ENCODE measurements around the gene DUOX2.

DNA sequence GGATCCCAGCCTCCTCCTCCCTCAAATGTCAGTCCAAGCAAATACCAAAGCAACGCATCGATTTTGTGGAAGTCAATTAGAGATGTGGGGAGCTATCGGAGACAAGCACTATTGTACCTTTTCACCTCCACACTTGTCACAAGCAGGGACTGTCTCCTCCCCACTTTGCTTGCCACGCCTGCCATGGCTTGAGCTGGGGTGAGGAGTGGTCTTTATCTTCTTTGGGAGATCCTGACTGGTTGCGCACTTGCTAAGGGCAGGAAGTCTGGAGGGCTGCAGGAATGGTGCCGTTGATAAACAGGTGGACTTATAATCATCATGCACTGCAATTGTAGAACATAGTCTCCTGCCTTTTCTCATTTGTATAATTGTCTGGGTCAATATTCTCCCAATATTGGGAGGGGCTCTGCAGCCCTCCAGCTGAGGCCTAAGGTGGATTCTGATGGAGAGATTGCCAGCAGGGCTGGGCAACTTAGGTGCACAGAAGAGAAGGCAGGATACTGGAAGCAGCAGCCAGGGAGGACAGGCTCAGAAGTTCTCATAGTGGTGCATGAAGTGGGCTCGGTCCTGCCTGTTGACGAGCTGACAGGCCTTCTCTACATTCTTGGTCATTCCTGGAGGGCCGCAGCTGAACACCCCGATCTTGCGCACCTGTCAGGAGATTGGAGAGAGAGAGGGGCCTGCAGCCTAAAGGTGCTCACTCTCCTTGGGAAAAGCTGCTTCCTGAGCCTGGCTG, 20.2 kb downstream of the DUOX2 start:
- TF ChIP-seq, protein P1, sequence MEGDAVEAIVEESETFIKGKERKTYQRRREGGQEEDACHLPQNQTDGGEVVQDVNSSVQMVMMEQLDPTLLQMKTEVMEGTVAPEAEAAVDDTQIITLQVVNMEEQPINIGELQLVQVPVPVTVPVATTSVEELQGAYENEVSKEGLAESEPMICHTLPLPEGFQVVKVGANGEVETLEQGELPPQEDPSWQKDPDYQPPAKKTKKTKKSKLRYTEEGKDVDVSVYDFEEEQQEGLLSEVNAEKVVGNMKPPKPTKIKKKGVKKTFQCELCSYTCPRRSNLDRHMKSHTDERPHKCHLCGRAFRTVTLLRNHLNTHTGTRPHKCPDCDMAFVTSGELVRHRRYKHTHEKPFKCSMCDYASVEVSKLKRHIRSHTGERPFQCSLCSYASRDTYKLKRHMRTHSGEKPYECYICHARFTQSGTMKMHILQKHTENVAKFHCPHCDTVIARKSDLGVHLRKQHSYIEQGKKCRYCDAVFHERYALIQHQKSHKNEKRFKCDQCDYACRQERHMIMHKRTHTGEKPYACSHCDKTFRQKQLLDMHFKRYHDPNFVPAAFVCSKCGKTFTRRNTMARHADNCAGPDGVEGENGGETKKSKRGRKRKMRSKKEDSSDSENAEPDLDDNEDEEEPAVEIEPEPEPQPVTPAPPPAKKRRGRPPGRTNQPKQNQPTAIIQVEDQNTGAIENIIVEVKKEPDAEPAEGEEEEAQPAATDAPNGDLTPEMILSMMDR (conservative IDR thresholded peaks at IDR 0.05; ENCODE audit: low read depth in 2 of 2), result no peak
- no peak for TF ChIP-seq POLR2AphosphoS5 (IDR thresholded peaks at IDR 0.05; ENCODE audit: low read depth)
- TF ChIP-seq EZH2phosphoT487 (IDR thresholded peaks at IDR 0.05; ENCODE audit: unreplicated experiment), result no peak
- no peak for TF ChIP-seq CREB1 (CRISPR knock-in tag; IDR thresholded peaks at IDR 0.05; ENCODE audit: low read depth)
- no peak for TF ChIP-seq ZNF331 (CRISPR knock-in tag; IDR thresholded peaks at IDR 0.05; ENCODE audit: low read depth)
- TF ChIP-seq REST (IDR thresholded peaks at IDR 0.05; ENCODE audit: unreplicated experiment), result no peak
- no peak for TF ChIP-seq EZH2 (IDR thresholded peaks at IDR 0.05; ENCODE audit: low read depth, unreplicated experiment)
- TF ChIP-seq ZNF114 (CRISPR knock-in tag; IDR thresholded peaks at IDR 0.05), result no peak
- no peak for TF ChIP-seq JUNB (IDR thresholded peaks at IDR 0.05; ENCODE audit: unreplicated experiment)
